Chondrocyte (in vitro differentiated cells): Measurements from ENCODE around the gene TDRD12. TPM values are rescaled to one million over a fixed set of nuclear protein-coding genes. Genes with fewer than 3 reads are reported as not detected.

Experiments
- DNase-seq: peaks from one replicate; pipeline ENCODE4 v3.0.0; 2021; ENCODE audit warnings: mixed read lengths, low spot score
- H3K27ac Mint-ChIP-seq: one replicate; pipeline ENCODE4 v1.8.0; 2021; ENCODE audit warnings: mild to moderate bottlenecking, moderate library complexity, mixed read lengths; ENCODE audit not compliant: unreplicated experiment
- H3K27me3 Mint-ChIP-seq: 2 replicates; pipeline ENCODE4 v1.8.0; 2021; ENCODE audit warnings: low read depth, mixed read lengths
- H3K36me3 Mint-ChIP-seq: 2 replicates; pipeline ENCODE4 v1.8.0; 2021; ENCODE audit warnings: low read depth, mixed read lengths
- H3K4me1 Mint-ChIP-seq: 2 replicates; pipeline ENCODE4 v1.8.0; 2021; ENCODE audit warnings: low read depth, mild to moderate bottlenecking, mixed read lengths
- H3K4me3 Mint-ChIP-seq: one replicate; pipeline ENCODE4 v1.8.0; 2021; ENCODE audit warnings: mild to moderate bottlenecking, moderate library complexity, mixed read lengths; ENCODE audit not compliant: unreplicated experiment
- H3K9me3 Mint-ChIP-seq: 2 replicates; pipeline ENCODE4 v1.8.0; 2021; ENCODE audit warnings: low read depth, mixed read lengths
- total RNA-seq: library from RNA; stranded (reverse); gene quantifications from 3 replicates; pipeline ENCODE4 v1.2.1, GENCODE V29; 2021
- TF ChIP-seq, protein P1 (sequence below): fragments of 200-600 bp; sonication (generic); IDR thresholded peaks from 2 replicates; pipeline ENCODE4 v1.5.0; 2021; ENCODE audit warnings: antibody characterized with exemption, mild to moderate bottlenecking, moderate library complexity

TDRD12 gene
- total RNA-seq, 1 donor from 2014 or later = 0.22 TPM

DNA sequence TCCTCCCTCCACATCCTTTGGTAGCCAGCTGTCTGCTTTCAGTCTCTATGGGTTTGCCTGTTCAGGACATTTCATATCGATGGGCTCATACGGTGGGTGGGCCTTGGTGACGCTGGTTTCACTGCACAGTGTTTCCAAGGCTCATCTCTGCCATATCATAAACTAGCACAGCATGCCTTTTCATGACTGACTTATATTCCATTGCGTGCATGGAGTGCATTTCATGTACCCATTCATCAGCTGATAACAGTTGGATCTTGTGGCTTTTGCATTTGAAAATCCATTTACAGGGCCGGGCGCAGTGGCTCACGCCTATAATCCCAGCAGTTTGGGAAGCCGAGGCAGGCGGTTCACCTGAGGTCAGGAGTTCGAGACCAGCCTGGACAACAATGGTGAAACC lies 69.9 kb downstream of the TDRD12 start:
- TF ChIP-seq, protein P1, sequence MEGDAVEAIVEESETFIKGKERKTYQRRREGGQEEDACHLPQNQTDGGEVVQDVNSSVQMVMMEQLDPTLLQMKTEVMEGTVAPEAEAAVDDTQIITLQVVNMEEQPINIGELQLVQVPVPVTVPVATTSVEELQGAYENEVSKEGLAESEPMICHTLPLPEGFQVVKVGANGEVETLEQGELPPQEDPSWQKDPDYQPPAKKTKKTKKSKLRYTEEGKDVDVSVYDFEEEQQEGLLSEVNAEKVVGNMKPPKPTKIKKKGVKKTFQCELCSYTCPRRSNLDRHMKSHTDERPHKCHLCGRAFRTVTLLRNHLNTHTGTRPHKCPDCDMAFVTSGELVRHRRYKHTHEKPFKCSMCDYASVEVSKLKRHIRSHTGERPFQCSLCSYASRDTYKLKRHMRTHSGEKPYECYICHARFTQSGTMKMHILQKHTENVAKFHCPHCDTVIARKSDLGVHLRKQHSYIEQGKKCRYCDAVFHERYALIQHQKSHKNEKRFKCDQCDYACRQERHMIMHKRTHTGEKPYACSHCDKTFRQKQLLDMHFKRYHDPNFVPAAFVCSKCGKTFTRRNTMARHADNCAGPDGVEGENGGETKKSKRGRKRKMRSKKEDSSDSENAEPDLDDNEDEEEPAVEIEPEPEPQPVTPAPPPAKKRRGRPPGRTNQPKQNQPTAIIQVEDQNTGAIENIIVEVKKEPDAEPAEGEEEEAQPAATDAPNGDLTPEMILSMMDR = no peak
- Mint-ChIP-seq H3K27ac (no peak overlapping the region), H3K4me1 (no peaks in the 10 kb centered on the region), H3K27me3 (peaks cover 17% of the 10 kb centered on the region), H3K36me3 (peaks cover 2% of the 10 kb centered on the region), H3K9me3 (peaks cover 4% of the 10 kb centered on the region), H3K4me3 (no peak overlapping the region)
- no peak for DNase-seq

DNA sequence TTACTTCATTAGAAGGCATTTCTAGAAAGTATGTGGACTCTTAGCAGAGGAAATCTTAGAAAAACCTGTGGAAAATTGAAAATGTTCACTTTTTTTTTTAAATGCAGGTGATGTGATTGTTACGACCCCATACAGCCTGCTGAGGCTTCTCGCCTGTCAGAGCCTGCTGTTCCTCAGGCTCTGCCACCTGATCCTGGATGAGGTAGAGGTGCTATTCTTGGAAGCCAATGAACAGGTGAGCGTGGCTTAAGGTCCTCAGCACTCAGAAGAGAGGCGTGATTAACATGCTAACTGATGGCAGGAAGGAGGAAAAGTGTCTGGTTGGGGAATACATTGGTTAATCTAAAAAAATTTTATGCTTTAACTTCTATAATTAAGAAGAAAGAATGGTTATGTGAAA lies 78.6 kb downstream of the TDRD12 start:
- Mint-ChIP-seq H3K27ac (no peak overlapping the region), H3K4me3 (no peak overlapping the region), H3K9me3 (no peaks in the 10 kb centered on the region), H3K4me1 (no peaks in the 10 kb centered on the region), H3K36me3 (no peaks in the 10 kb centered on the region), H3K27me3 (peaks cover 8% of the 10 kb centered on the region)
- TF ChIP-seq, protein P1 = no peak
- DNase-seq = no peak

DNA sequence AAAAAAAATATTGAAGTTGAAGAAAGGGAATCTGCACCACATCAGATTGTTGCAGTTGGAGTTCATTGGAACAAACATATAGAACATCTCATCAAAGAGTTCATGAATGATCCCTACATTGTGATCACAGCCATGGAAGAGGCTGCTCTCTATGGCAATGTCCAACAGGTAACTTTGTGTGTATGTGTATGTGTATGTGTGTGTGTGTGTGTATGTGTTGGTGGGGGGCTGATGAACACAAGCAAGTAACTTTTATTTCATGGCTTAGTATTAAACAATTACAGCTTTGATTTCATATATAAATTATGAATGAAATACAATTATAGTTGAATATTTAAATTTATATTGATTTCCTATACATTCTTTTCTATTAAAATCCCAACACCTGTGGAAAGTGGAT lies 80.6 kb downstream of the TDRD12 start:
- H3K27me3 Mint-ChIP-seq = peaks cover 12% of the 10 kb centered on the region
- H3K9me3 Mint-ChIP-seq = no peaks in the 10 kb centered on the region
- no peaks in the 10 kb centered on the region for H3K4me1 Mint-ChIP-seq
- no peak overlapping the region for H3K27ac Mint-ChIP-seq
- H3K4me3 Mint-ChIP-seq = no peak overlapping the region
- no peaks in the 10 kb centered on the region for H3K36me3 Mint-ChIP-seq
- TF ChIP-seq, protein P1 = no peak
- DNase-seq = no peak

DNA sequence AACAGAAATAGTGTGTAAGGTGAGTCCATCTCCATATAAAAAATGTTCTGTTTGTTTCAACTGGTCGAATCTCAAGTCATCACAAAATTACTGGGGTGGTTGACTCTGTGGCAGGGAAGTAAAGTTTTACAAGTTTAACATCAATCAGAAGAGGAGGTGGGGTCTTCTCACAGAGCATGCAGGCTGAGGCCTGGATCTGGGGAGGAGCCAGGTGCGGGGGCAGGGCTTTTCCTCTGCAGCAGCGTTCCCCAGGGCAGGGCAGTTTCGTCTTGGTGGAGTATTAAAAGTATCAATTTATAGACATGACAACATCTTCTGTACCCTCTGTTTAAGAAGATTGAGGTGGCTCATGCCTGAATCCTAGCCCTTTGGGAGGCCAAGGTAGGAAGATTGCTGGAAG lies 81.2 kb downstream of the TDRD12 start:
- H3K4me1 Mint-ChIP-seq = no peaks in the 10 kb centered on the region
- DNase-seq = no peak
- H3K36me3 Mint-ChIP-seq = no peaks in the 10 kb centered on the region
- peaks cover 11% of the 10 kb centered on the region for H3K27me3 Mint-ChIP-seq
- no peak overlapping the region for H3K4me3 Mint-ChIP-seq
- no peak overlapping the region for H3K27ac Mint-ChIP-seq
- TF ChIP-seq, protein P1 = no peak
- no peaks in the 10 kb centered on the region for H3K9me3 Mint-ChIP-seq

DNA sequence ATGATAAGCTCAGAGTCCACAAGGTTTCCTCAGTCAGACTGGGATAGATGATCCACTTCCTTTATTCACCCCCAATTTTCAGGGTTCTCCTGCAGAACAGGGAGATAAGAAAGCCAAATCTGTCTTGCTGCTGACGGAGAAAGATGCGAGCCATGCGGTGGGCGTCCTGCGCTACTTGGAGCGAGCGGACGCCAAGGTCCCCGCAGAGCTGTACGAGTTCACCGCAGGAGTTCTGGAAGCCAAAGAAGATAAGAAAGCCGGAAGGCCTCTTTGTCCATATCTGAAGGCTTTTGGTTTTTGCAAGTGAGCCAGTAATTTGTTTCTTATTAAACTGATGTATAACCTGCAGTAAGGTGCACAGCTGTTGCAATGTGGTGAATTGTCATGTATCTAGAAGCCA lies 83.3 kb downstream of the TDRD12 start:
- no peaks in the 10 kb centered on the region for H3K4me1 Mint-ChIP-seq
- H3K27me3 Mint-ChIP-seq = peaks cover 11% of the 10 kb centered on the region
- H3K4me3 Mint-ChIP-seq = no peak overlapping the region
- no peaks in the 10 kb centered on the region for H3K36me3 Mint-ChIP-seq
- no peak overlapping the region for H3K27ac Mint-ChIP-seq
- no peak for DNase-seq
- TF ChIP-seq, protein P1 = no peak
- no peaks in the 10 kb centered on the region for H3K9me3 Mint-ChIP-seq
